K562 (cell line): ENCODE results near the gene SLC26A11. TPM values are rescaled to one million over a fixed set of nuclear protein-coding genes. Genes with fewer than 3 reads are reported as not detected.

Experiments
- ATAC-seq: fragments of 200-7000 bp; cut with Tn5 transposase; 3 replicates; pipeline ENCODE4 v1.9.1; 2020; ENCODE audit warnings: moderate library complexity
- BruUV-seq: library from RNA; stranded (reverse); fragments of 400-500 nt; replicated peaks from 2 replicates; lab custom pipeline; 2021; lab: Mats Ljungman, UMichigan
- CTCF ChIA-PET: fragments of 300-600 bp; formaldehyde crosslinking; extraction: SDS; loops from one replicate; lab custom pipeline; 2021; ENCODE audit warnings: low intra/inter-chr PET ratio; lab: Yijun Ruan, JAX
- POLR2A ChIA-PET: fragments of 300-600, 350-650 bp; sonication (Branson Sonifier 250); formaldehyde crosslinking; extraction: SDS; loops from one replicate; lab custom pipeline; 2021; ENCODE audit warnings: antibody characterized with exemption, inconsistent platforms; lab: Yijun Ruan, JAX
- DNase-seq, 4 experiments: peaks; one replicate each; pipeline versions ENCODE4 v3.0.0 to v3.0.0-alpha.2; 2011 to 2018; ENCODE audit warnings: low spot score in 3 of 4, mixed read lengths in 3 of 4; ENCODE audit errors: extremely low read depth in 1 of 4
- FAIRE-seq: peaks from 2 replicates; lab custom pipeline; 2011; peaks lifted over from hg19 to GRCh38; lab: Jason Lieb, UNC
- H2AFZ ChIP-seq: 2 replicates; pipeline ENCODE4 v1.6.0; 2011; ENCODE audit warnings: low read depth, low read length, control low read depth, inconsistent platforms
- H3K27ac ChIP-seq: fragments of 200-600 bp; 3 replicates; pipeline ENCODE4 v1.8.0; 2011; ENCODE audit warnings: low read depth, mild to moderate bottlenecking, control low read depth, inconsistent platforms, low read length, moderate library complexity, mixed read lengths; ENCODE audit errors: extremely low read depth
- H3K27me3 ChIP-seq, 2 experiments: fragments of 300-600 bp in 1 of 2; 2 replicates in 1 of 2; 3 replicates in 1 of 2; pipeline versions ENCODE4 v1.6.0 to v1.8.0; 2011; ENCODE audit warnings: inconsistent platforms in 2 of 2, low read length in 2 of 2, mild to moderate bottlenecking in 1 of 2, mixed read lengths in 1 of 2, moderate library complexity in 1 of 2; ENCODE audit not compliant: control insufficient read depth in 2 of 2, insufficient read depth in 2 of 2
- H3K36me3 ChIP-seq: fragments of 300-600 bp; 3 replicates; pipeline ENCODE4 v1.8.0; 2011; ENCODE audit warnings: mild to moderate bottlenecking, low read length, inconsistent platforms; ENCODE audit not compliant: control insufficient read depth, insufficient read depth
- H3K4me1 ChIP-seq, 2 experiments: fragments of 200-600 bp in 1 of 2; replicated peaks in 1 of 2; 2 replicates in 1 of 2; 3 replicates in 1 of 2; pipeline versions ENCODE4 v1.5.1 to v1.8.0; 2011; ENCODE audit warnings: inconsistent platforms in 2 of 2, low read length in 2 of 2, mild to moderate bottlenecking in 1 of 2, mixed read lengths in 1 of 2, moderate library complexity in 1 of 2; ENCODE audit not compliant: control insufficient read depth in 2 of 2, insufficient read depth in 2 of 2
- H3K4me2 ChIP-seq: 2 replicates; pipeline ENCODE4 v1.6.1; 2011; ENCODE audit warnings: low read length, control low read depth, inconsistent platforms, mixed read lengths; ENCODE audit not compliant: insufficient read depth
- H3K4me3 ChIP-seq: fragments of 200-600 bp; sonication (generic), shearing (Covaris generic); 2 replicates; pipeline ENCODE4 v1.5.1; 2016; ENCODE audit warnings: control low read depth, inconsistent platforms
- H3K79me2 ChIP-seq: fragments of 200-600 bp; 3 replicates; pipeline ENCODE4 v1.8.0; 2011; ENCODE audit warnings: low read length, inconsistent platforms; ENCODE audit not compliant: control insufficient read depth, insufficient read depth
- H3K9ac ChIP-seq, 2 experiments: 2 replicates each; pipeline versions ENCODE4 v1.6.0 to v1.6.1; 2011; ENCODE audit warnings: low read depth in 2 of 2, low read length in 2 of 2, control low read depth in 1 of 2, inconsistent platforms in 1 of 2, mild to moderate bottlenecking in 1 of 2, mixed read lengths in 1 of 2; ENCODE audit not compliant: insufficient read depth in 1 of 2
- H3K9me1 ChIP-seq: one replicate; pipeline ENCODE4 v1.6.0; 2011; ENCODE audit warnings: inconsistent platforms, mild to moderate bottlenecking, low read length, moderate library complexity; ENCODE audit not compliant: control insufficient read depth, insufficient read depth
- H3K9me3 ChIP-seq: replicated peaks from 2 replicates; pipeline ENCODE4 v1.5.1; 2011; ENCODE audit warnings: low read depth, low read length, inconsistent platforms; ENCODE audit not compliant: control insufficient read depth, insufficient read depth
- H4K20me1 ChIP-seq: replicated peaks from 2 replicates; pipeline ENCODE4 v1.6.1; 2011; ENCODE audit warnings: low read length, inconsistent platforms, mixed read lengths; ENCODE audit not compliant: control insufficient read depth, insufficient read depth
- BHLHE40 ChIP-seq: IDR thresholded peaks from 2 replicates; pipeline ENCODE4 v1.6.1; 2011; ENCODE audit warnings: low read length, improper control_type of control experiment
- ESRRA ChIP-seq: fragments of 450-650 bp; IDR thresholded peaks from 2 replicates; pipeline ENCODE4 v1.6.1; 2014; ENCODE audit warnings: low read depth, mild to moderate bottlenecking, moderate library complexity, borderline replicate concordance
- HMG20A ChIP-seq: fragments of 450-650 bp; formaldehyde crosslinking; conservative IDR thresholded peaks from 2 replicates; pipeline ENCODE4 v1.4.0; 2020; ENCODE audit warnings: mild to moderate bottlenecking, mixed read lengths
- JUN ChIP-seq, 2 experiments: sonication (generic) in 1 of 2; formaldehyde crosslinking in 1 of 2; IDR thresholded peaks; 2 replicates each; pipeline versions ENCODE4 v1.6.1 to v1.8.0; 2012 to 2022; ENCODE audit warnings: borderline replicate concordance in 2 of 2, mild to moderate bottlenecking in 2 of 2, improper control_type of control experiment in 1 of 2, low read depth in 1 of 2, low read length in 1 of 2, missing genetic modification reagents in 1 of 2
- JUNB ChIP-seq: fragments of 450-650 bp; formaldehyde crosslinking; conservative IDR thresholded peaks from 2 replicates; pipeline ENCODE4 v1.4.0; 2020; ENCODE audit warnings: mild to moderate bottlenecking
- LARP7 ChIP-seq: fragments of 450-650 bp; IDR thresholded peaks from 2 replicates; pipeline ENCODE4 v1.6.1; 2016
- MECOM ChIP-seq: fragments of 250-450 bp; sonication (Bioruptor Pico); IDR thresholded peaks from 2 replicates; pipeline ENCODE4 v1.8.0; 2022; ENCODE audit warnings: inconsistent platforms
- MLX ChIP-seq, 2 experiments: fragments of 450-650 bp in 1 of 2; sonication (generic) in 1 of 2; formaldehyde crosslinking; conservative IDR thresholded peaks; 2 replicates each; pipeline versions ENCODE4 v1.4.0 to v1.8.1; 2020 to 2022; ENCODE audit warnings: mild to moderate bottlenecking in 1 of 2, missing genetic modification reagents in 1 of 2
- MTA2 ChIP-seq: fragments of 450-650 bp; IDR thresholded peaks from 2 replicates; pipeline ENCODE4 v1.6.1; 2016; ENCODE audit warnings: low read depth
- NR2C2 ChIP-seq, 2 experiments: fragments of 200-800 bp in 1 of 2; sonication (Bioruptor generic) in 1 of 2; sonication (generic) in 1 of 2; formaldehyde crosslinking in 1 of 2; IDR thresholded peaks; 2 replicates each; pipeline versions ENCODE4 v1.6.1 to v1.8.0; 2016 to 2022; ENCODE audit warnings: mild to moderate bottlenecking in 1 of 2, missing compliant biosample characterization in 1 of 2, missing genetic modification characterization in 1 of 2, missing genetic modification reagents in 1 of 2
- POLR3G ChIP-seq: IDR thresholded peaks from 2 replicates; pipeline ENCODE4 v1.6.1; 2011; ENCODE audit not compliant: insufficient read length, insufficient replicate concordance; ENCODE audit errors: extremely low read depth
- PYGO2 ChIP-seq: fragments of 450-650 bp; IDR thresholded peaks from 2 replicates; pipeline ENCODE4 v1.6.1; 2016; ENCODE audit warnings: mild to moderate bottlenecking, missing genetic modification characterization, moderate library complexity, missing compliant biosample characterization
- TCFL5 ChIP-seq: fragments of 250-450 bp; sonication (Bioruptor Pico); conservative IDR thresholded peaks from 2 replicates; pipeline ENCODE4 v1.6.1; 2021; ENCODE audit warnings: mild to moderate bottlenecking, moderate library complexity, matching md5 sums
- ZKSCAN1 ChIP-seq: fragments of 150-350 bp; IDR thresholded peaks from 2 replicates; pipeline ENCODE4 v1.6.1; 2016; ENCODE audit warnings: low read depth, low read length
- ZNF12 ChIP-seq: sonication (generic); formaldehyde crosslinking; IDR thresholded peaks from 2 replicates; pipeline ENCODE4 v1.4.0; 2020; ENCODE audit warnings: mild to moderate bottlenecking, missing genetic modification reagents
- ZNF398 ChIP-seq: fragments of 250-450 bp; sonication (Bioruptor Pico); IDR thresholded peaks from 2 replicates; pipeline ENCODE4 v1.8.0; 2021; ENCODE audit warnings: moderate library complexity, mild to moderate bottlenecking, inconsistent platforms
- ZNF41 ChIP-seq: fragments of 250-450 bp; sonication (Bioruptor Pico); conservative IDR thresholded peaks from 2 replicates; pipeline ENCODE4 v1.4.0; 2020; ENCODE audit warnings: mild to moderate bottlenecking
- ZNF668 ChIP-seq: fragments of 250-450 bp; sonication (Bioruptor Pico); IDR thresholded peaks from 2 replicates; pipeline ENCODE4 v1.8.0; 2022; ENCODE audit warnings: mild to moderate bottlenecking, inconsistent platforms
- ZNF764 ChIP-seq: fragments of 250-450 bp; sonication (Bioruptor Pico); IDR thresholded peaks from 2 replicates; pipeline ENCODE4 v1.4.0; 2020; ENCODE audit warnings: low read depth, mild to moderate bottlenecking, moderate library complexity
- WGBS: fragments of 100-300 bp; shearing (Covaris generic); methylation state at CpG from one replicate; pipeline ENCODE4 v1.1.6; 2016; ENCODE audit warnings: low coverage, mixed read lengths; ENCODE audit not compliant: insufficient coverage; ENCODE audit errors: missing lambda C conversion rate; 5-methylcytosine and 5-hydroxymethylcytosine counted together
- in situ Hi-C: fragments of 300-500 bp; cut with MboI; formaldehyde crosslinking; loops from 4 replicates; pipeline ENCODE4 v1.15.0; 2018; ENCODE audit warnings: inconsistent platforms, mixed read lengths
- intact Hi-C: fragments of 100-400 bp; cut with micrococcal nuclease; formaldehyde crosslinking; loops from 2 replicates; pipeline ENCODE4 v1.14.2; 2022
- polyA plus RNA-seq, 8 experiments: library from polyadenylated mRNA; depleted of rRNA in 4 of 8; stranded (reverse) in 5 of 8; unstranded in 3 of 8; fragments of >200 nt; fragmentation: Nextera tagmentation in 2 of 8; fragmentation: Illumina TruSeq in 1 of 8; extraction: Ambion mirVana in 2 of 8; extraction: Trizol in 1 of 8; gene quantifications; 2 replicates each; pipeline versions ENCODE4 v1.2.1 to v1.2.3, GENCODE V29; 2011 to 2014; ENCODE audit warnings: inconsistent platforms in 1 of 8, missing spikeins in 1 of 8
- total RNA-seq, 7 experiments: library from RNA; depleted of rRNA in 6 of 7; stranded (reverse); fragments of >200 nt in 6 of 7; fragmentation: Illumina TruSeq in 2 of 7; extraction: Trizol in 2 of 7; gene quantifications; 2 replicates each; pipeline versions ENCODE4 v1.2.1 to v1.2.3, GENCODE V29; 2011 to 2021; ENCODE audit warnings: low replicate concordance in 1 of 7

Gene SLC26A11
- total and polyA plus RNA-seq, 9 of the 15 experiments (the other 6 are each of a cell fraction or from before 2014, with no cell fraction given), result 0.06 to 3.1 (median 1.2) TPM; not detected in 1

- in situ Hi-C loops, result no loop called here
- DNase-seq, result peak; percentile 70 to 93 (median 74)
- peak; percentile 62 for TF ChIP-seq PYGO2 (tag)
- TF ChIP-seq ZNF41 (CRISPR knock-in tag), result peak; percentile 88
- no peak for TF ChIP-seq POLR3G
- no peak for TF ChIP-seq ZKSCAN1
- peak; percentile 81 for TF ChIP-seq ESRRA
- 0 out of 2 replicates have a peak, but pooled peaks have one; percentile 46 for TF ChIP-seq ZNF12 (CRISPR knock-in tag)
- TF ChIP-seq JUN (IDR thresholded peaks at IDR 0.05; ENCODE audit: borderline replicate concordance, low read depth, low read length), result peak; percentile 67; the same call in 1 of the 2 replicates
- TF ChIP-seq JUN (CRISPR knock-in tag; IDR thresholded peaks at IDR 0.05; ENCODE audit: borderline replicate concordance), result no peak
- peak; percentile 47 for TF ChIP-seq MTA2
- TF ChIP-seq MLX (CRISPR knock-in tag; conservative IDR thresholded peaks at IDR 0.05), result no peak
- TF ChIP-seq NR2C2 (CRISPR knock-in tag; IDR thresholded peaks at IDR 0.05), result no peak
- TF ChIP-seq NR2C2 (tag; IDR thresholded peaks at IDR 0.05), result peak; percentile 84
- TF ChIP-seq BHLHE40, result peak; percentile 5; the same call in 1 of the 2 replicates
- peak; percentile 93 for TF ChIP-seq ZNF668
- peak; percentile 70; the same call in 1 of the 2 replicates for TF ChIP-seq TCFL5 (CRISPR knock-in tag)
- peak; percentile 92 for TF ChIP-seq MECOM
- TF ChIP-seq JUNB (CRISPR knock-in tag), result peak; percentile 65
- TF ChIP-seq ZNF764, result no peak
- no peak; the same call in 1 of the 2 replicates for TF ChIP-seq LARP7
- no peak for TF ChIP-seq HMG20A (CRISPR knock-in tag)
- no peak for TF ChIP-seq ZNF398 (CRISPR knock-in tag)
Observed at GRCh38 chr17:80254396-80255251, 34.4 kb downstream of the SLC26A11 start.

More at GRCh38 chr17:80254396-80255251, 34.4 kb downstream of the SLC26A11 start:
- Histone ChIP-seq H3K4me3 (no peak overlapping the region), H3K36me3 (no peaks in the 10 kb centered on the region), H3K27me3 (no peaks in the 10 kb centered on the region), H3K4me1 (peaks cover 60 to 61% of the 10 kb centered on the region in 2 experiments), H3K9ac (peak overlapping the region; percentile 46 to 61; a peak in 3 of 4 replicates), H3K79me2 (peaks cover 2% of the 10 kb centered on the region; the same call in 2 of the 3 replicates), H3K4me2 (peak overlapping the region; percentile 73), H4K20me1 (no peaks in the 10 kb centered on the region), H2AFZ (peak overlapping the region; percentile 87), H3K9me3 (no peaks in the 10 kb centered on the region), H3K27ac (peak overlapping the region; percentile 97), H3K9me1 (no peaks in the 10 kb centered on the region)
- intact Hi-C loops, result loop anchor here (2.0 kb wide), 1 partner anchor 36 kb away; no protein-coding TSS in a partner anchor
- no TSS peak for BruUV-seq
- FAIRE-seq (peak; percentile 95), ATAC-seq (peak; percentile 49)
- CTCF ChIA-PET, result no interaction called here
- POLR2A ChIA-PET, result interaction anchor here (0.6 to 0.9 kb wide), 4 partner anchors 29 to 1150 kb away, joined by 3 read pairs; no protein-coding TSS in a partner anchor
- WGBS, result 7% methylated on average over 13 of the region's 13 CpGs
